HEK293 (cell line): ENCODE measurements around the gene ELAVL1.

Source experiments
- CTCF ChIP-seq: fragments of 450-650 bp; formaldehyde crosslinking; IDR thresholded peaks from 2 replicates; pipeline ENCODE4 v1.5.1; 2016; ENCODE audit warnings: missing biosample characterization, missing genetic modification characterization
- ZNF121 ChIP-seq: fragments of 450-650 bp; formaldehyde crosslinking; IDR thresholded peaks from 2 replicates; pipeline ENCODE4 v1.5.1; 2016; ENCODE audit warnings: missing biosample characterization, missing genetic modification characterization
- ZNF449 ChIP-seq: fragments of 450-650 bp; formaldehyde crosslinking; IDR thresholded peaks from 2 replicates; pipeline ENCODE4 v1.5.1; 2017; ENCODE audit warnings: missing biosample characterization, mild to moderate bottlenecking, missing genetic modification characterization, moderate library complexity
- ZNF670 ChIP-seq: fragments of 450-650 bp; formaldehyde crosslinking; IDR thresholded peaks from 2 replicates; pipeline ENCODE4 v1.5.1; 2016; ENCODE audit warnings: missing biosample characterization, missing genetic modification characterization, low read depth

GRCh38 chr19:7981661-7982060 lies 23.8 kb downstream of the ELAVL1 start:
- TF ChIP-seq CTCF = no peak
- no peak for TF ChIP-seq ZNF670 (tag by site-specific recombination)
- TF ChIP-seq ZNF121 (tag by site-specific recombination) = no peak
- TF ChIP-seq ZNF449 = no peak
